Amniotic stem cell (primary cell): ENCODE data around the gene GOLGA3.
"Not testable (repeated sequence)": the region's sequence is repeated elsewhere in the genome, so short reads cannot be mapped to it uniquely, and the experiment has no call there.

Experiments
- DNase-seq: peaks from one replicate; lab custom pipeline; 2025; lab: John Stamatoyannopoulos, UW

The GOLGA3 gene

DNA sequence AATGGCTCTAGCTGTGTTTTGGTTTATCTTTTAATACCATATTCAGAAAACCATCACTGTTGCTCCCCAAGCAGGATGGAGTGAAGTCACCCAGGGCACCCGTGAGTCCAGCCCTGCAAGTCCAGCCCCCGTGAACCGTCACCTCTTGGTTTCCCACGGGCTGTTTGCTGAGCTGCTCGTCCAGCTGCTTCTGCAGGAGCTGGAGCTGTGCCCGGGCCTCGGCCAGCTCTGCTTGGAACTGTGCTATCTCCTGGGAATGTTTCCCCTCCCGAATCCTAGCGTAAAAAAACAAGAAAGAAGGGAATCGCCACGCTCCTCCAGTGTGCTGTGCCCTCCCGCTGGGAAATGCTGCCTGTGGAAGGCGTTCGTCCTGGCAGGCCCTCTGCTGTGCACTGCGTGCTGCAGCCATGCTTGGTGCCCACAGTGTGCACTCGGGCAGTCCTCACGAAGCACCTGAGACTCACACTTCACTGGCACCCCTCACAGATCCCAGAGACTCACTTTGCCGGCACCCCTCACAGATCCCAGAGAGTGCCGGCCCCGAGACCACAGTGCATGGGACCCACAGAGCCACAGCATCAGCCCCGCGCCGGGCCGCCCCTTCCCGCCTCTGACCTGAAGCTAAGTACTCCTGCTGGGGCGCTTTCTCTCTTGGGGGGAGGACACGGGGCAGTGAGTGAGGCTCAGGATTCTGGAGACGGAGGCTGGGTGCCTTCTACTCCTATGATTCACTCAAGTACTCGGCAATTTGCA is 51.7 kb downstream of the GOLGA3 start:
- DNase-seq, result no peak

DNA sequence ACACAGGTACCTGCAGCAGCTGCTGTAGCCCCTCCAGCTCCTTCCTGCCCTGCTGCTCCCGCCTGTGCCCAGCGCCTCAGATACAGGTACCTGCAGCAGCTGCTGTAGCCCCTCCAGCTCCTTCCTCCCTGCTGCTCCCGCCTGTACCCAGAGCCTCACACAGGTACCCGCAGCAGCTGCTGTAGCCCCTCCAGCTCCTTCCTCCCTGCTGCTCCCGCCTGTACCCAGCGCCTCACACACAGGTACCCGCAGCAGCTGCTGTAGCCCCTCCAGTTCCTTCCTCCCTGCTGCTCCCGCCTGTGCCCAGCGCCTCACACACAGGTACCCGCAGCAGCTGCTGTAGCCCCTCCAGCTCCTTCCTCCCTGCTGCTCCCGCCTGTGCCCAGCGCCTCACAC is 52.4 kb downstream of the GOLGA3 start:
- DNase-seq, result not testable (repeated sequence)

DNA sequence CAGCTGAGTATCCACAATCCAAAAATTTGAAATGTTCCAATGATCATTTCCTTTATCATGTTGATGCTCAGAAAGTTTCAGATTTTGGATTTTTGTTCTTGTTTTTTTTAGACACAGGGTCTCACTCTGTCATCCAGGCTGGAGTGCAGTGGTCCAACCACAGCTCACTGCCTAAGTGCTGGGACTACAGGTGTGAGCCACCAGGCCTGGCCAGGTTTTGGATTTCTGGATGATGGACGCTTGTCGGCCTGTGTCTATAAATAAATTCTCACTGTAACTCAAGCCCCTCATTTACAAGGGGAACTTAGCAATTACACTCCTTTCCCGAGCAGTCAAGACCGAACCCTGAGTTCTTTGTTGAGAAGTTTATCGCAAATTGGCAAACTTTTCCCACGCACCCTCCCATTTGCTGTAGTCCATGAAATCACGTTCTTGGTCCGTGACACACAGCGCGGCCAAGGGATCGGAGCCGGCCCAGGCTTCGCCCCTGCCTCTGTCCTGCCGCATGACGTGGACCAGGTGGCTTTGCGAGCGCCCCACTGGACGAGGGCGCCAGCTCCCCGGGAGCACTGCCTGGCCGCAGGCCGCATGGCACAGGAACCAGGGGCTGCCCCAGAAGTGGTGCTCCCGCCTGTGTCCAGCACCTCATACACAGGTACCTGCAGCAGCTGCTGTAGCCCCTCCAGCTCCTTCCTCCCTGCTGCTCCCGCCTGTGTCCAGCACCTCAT is 53.0 kb downstream of the GOLGA3 start:
- DNase-seq, result no peak

DNA sequence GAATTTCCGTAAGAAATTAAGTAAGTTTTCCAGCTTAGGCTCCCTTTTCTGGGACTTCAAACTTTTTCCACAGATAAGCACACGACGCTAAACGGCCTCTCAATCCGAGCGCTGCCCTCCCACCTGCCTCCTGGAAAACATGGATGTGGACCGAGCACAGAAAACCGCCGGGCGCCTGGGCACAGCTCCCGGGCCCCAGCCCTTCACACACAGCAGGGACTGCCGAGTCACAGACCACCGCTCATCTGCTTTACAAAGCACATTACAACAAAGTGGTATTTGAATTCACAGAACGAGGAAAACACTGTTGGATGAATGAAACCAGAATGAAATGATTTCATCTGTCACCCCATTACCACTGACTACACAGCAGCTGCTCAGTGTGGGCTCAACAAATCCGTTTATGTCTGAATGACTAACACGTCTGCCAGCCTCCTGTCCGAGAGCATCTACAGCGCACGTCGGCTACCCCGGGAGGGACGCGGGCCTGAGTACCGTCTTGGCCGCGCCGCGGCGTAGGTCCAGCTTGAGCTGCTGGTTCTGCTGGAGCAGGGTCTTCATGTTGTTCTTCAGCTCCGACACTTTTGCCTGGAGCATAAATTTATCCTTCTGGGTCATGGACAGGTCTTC is 53.9 kb downstream of the GOLGA3 start:
- DNase-seq, result no peak

DNA sequence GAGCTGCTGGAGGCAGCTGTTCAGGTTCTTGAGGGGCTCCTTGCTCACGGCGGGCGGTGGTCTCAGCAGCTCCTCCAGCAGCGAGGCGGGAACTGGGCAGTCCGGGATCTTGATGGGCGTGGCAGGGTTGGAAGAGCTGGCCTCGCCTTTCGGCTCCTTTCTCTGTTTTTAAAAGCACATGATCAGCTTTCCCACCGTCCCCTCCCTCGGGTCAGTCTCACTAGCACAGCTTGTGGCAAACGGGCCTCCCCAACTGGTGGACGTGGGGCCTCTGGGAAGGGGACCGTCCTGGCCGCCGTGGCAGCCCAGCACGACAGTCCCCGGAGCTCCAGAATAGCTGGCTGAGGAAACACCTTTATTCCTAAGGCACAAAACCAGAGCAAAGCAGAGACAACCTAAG is 54.5 kb downstream of the GOLGA3 start:
- DNase-seq, result no peak

DNA sequence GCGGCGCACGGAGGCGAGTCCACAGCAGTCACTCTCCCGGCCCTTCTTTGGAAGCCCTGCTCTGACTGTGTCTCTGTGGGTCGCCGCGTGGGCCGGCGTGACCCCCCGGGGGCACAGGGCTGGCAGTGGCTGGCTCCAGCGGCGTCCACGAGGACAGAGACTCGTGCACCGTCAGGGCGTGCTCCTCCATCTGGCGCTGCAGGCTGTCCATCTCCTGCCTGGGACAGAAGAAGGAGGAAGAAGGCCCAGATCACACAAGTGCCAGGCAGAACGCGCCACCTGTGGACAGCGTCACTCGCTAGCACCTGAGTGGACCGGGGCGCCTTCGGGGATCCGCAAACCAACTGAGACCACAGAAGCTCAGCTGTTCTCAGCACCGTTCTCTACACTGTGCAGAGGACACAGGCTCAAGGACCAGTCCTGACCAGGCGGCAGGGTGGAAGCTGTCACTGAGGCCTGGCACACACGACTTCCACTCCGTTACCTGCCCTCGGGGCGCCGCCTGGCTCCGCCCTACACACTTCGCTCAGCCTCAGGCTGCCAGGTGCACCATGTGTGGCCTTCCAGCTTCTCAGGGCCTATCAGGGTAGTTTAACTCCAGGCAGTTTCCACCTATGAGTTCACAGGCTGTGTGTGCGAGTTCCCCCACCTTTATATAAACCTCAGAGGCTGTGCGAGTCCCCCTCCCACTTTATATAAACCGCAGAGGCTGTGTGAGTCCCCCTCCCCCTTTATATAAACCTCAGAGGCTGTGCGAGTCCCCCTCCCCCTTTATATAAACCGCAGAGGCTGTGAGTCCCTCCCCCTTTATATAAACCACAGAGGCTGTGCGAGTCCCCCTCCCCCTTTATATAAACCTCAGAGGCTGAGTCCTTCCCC is 55.4 kb downstream of the GOLGA3 start:
- no peak for DNase-seq

DNA sequence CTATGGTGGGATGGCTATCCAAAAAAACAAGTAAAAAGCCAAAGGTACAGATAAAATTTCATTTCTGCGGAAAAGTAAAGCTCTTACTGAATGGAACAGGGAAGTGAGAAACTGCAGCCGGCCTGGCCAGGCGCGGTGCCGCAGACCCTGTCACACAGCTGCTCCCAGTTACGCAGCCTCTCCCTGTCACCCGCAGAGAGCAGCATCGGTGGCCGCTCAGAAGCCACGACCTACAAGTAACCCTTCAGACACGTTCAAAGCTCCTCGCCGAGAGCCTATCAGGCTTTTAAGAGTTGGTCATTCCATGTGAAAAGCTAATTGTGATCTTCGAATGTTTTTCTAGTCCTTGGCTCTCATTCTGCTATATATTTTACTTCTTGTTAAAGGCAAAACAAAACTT is 56.1 kb downstream of the GOLGA3 start:
- no peak for DNase-seq

DNA sequence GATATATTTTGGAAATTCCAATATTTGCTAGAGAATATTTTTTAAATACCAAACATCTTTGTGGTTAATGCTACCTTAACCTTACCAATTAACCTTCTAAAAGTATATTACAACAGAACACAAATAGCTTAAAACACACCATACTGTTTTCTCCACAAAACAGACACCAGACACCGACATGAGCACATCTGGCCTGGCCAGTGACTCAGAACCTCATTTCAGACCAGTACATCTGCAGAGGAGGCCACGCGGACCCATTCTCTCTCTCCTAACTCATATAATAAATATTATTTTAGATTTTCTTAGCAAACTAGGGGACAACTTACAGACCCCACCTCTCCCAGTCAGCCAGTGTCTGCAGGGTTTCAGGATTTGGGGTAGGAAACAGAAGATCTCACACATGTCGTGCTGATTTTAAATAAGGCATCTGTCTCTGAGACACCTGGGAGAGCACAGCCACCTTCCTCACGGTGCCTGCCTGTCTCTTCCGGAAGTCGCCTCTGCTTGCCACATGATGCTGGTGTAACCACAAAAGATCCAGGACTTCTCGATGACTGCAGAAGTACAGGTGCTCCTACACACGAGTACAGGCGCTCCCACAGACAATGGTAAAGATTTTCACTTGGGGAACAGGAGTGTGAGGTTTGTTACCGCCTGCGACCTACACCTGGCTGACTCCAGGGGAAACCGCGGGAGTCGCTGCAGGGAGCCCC is 57.4 kb downstream of the GOLGA3 start:
- no peak for DNase-seq

DNA sequence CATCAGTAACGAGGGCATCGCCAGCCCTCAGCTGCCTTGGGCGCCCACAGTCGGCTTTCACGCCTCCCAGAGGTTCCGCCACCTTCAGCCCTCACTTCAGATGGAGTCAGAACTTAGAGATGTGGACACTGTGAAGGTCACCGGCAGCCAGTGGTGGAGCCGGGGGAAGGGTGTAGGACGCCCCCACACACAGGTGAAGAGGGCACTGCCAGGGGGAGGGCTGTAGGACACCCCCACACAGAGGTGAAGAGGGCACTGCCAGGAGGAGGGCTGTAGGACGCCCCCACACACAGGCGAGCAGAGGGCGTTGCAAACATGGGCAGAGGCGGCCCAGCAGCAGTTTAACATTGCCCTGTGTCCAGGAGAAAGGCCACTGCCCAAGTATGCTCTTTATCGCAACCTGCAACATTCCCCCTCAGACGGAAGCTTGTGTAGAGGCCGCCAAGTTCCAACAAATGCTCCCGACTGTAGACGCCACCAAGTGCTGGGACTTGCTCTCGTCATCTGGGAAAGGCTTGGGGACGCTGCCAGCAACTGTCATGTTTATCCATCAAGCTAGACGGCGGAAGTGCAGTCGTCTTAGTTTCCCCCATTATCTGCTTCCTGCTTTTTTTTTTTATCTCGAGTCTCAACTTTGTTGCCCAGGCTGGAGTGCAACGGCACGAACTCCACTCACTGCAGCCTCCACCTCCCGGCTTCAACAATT is 62.1 kb downstream of the GOLGA3 start:
- no peak for DNase-seq

DNA sequence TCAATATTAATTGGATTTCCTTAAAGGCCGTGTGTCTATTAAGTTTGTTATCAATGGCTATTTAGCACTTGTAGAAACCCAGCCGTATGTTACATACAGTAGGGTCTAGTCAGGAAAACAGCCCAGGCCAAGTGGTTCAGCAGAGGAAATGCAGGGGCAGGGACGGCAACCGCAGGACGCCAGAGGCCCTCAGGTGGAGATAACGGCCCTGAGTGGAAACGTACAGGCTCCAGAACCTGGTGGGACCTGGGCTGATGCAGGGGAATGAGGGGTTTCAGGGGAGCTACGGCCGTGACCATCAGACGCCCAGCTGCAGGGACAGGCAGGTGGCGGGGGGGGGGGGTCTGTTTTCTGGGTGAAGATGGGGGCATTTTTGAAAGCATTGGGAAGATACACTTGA is 63.3 kb downstream of the GOLGA3 start:
- DNase-seq, result no peak

DNA sequence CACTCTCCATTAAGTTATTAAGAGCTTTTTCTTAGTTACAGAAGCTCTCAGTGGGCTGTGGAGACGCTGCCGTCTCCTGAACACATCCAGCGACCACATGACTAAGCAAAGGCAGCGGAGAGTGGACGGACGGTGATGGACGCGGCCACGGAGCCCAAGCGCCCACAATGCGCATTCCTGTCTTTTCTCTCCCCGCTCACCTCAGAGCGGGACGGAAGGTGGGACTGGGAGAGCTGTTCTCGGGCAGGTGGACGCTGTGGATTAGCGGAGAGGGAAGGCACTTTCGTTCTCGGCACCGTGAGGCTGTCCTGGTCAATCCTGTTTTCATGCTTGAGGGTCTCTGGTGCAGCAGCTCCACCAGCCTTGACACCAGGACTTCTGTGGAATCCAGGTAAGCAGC is 64.4 kb downstream of the GOLGA3 start:
- DNase-seq, result no peak

DNA sequence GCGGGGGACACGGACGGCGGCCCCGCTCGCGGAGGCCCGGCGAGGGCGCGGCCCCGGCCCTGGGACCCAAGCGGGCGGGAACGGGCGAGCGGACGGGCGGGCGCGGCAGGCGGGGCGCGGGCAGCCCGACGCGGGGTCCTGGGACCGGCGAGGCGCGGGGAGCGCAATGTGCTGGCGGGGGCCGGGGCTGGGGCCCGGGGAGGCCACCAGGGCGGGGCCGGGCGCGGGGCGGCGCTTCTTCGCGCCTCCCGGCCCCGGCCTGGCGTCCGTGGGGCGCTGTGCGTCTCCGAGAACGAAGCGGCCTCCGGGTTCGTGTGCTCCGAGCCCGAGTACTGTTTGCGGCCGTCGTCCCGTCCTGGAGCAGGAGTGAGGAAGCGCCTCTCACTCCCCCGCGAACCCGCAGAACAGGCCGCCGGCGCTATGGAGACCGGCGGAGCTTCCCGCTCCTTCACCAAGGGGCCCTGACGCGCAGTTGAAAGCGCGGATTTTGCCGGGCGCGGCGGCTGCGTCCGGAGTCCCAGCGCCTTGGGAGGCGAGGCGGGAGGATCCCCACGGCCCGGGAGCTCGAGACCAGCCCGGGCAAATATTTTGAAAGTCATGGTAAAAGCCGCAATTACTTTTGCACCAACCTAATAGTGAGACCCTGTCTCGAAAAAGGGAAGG is 66.6 kb downstream of the GOLGA3 start:
- DNase-seq, result peak; percentile 81

DNA sequence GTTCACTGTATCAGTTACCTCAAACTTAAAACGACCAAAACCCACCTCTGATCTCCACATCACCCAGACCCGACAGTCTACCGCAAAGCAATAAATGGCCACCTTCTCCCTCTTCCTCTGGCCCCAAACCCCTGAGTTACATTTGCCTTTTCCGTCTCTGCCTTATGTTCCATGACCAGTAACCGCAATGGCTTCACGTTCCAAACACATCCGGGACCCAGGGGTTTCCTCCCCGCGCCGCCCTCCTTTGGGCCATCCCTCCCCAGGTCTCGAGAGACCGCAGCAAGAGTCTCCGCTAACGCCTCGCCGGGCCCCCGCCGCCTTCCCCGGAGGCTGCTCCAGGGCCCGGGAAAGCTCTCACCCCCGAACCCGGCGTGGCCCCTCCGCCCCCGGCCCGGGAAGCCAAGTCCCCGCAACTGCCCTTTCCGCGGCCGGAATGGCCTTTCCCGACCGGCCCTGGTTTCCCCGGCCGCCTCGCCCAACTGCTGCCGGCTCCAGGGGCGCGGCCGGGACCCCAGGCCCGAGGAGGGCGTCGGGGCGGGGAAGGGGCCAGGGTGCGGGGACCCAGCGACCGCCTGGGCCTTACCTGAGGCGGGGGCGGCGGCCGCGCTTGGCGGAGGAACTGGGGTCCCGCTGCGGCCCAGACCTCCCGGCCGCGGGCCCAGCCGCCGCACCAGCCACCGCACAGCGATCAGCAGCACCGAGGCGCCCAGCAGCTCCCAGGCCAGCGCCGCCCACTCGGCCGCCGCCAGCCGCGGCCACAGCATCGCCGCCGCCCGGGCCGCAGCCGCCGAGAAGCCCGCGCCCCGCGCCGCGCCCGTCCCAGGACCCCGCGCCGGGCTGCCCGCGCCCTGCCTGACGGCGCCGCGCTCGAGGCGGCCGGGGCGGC is 67.4 kb downstream of the GOLGA3 start, which contains the start of gene ANKLE2:
TSS of gene ANKLE2 (minus strand) at position 801 of the 889 bp plus-strand sequence. CDS start at position 767, 34 bp downstream.
- peak; percentile 29 for DNase-seq

DNA sequence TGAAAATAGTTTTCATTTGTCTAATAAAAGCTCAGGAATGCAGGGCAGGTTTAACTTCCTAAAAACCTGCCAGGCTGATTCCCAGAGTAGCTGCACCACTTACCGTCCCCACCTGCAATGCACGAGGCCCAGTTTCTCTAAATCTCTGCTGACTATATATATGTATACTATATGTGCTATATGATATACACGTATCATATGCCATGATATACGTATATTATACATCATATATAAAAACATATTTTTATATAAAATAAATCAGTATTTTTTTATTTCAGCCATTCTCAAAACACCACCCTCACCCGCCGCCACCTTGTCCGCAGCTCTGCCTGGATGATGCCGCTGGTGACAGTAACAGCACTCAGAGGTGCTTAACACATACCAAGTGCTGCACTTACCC is 69.3 kb downstream of the GOLGA3 start:
- DNase-seq, result no peak

DNA sequence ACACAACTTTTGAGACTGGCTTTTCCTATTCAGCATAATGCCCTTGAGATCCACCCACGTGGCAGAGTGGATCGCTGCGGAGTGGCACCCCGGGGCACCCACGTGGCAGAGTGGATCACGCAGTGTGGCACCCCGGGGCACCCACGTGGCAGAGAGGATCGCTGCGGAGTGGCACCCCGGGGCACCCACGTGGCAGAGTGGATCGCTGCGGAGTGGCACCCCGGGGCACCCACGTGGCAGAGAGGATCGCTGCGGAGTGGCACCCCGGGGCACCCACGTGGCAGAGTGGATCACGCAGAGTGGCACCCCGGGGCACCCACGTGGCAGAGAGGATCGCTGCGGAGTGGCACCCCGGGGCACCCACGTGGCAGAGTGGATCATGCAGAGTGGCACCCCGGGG is 69.8 kb downstream of the GOLGA3 start:
- DNase-seq, result not testable (repeated sequence)

DNA sequence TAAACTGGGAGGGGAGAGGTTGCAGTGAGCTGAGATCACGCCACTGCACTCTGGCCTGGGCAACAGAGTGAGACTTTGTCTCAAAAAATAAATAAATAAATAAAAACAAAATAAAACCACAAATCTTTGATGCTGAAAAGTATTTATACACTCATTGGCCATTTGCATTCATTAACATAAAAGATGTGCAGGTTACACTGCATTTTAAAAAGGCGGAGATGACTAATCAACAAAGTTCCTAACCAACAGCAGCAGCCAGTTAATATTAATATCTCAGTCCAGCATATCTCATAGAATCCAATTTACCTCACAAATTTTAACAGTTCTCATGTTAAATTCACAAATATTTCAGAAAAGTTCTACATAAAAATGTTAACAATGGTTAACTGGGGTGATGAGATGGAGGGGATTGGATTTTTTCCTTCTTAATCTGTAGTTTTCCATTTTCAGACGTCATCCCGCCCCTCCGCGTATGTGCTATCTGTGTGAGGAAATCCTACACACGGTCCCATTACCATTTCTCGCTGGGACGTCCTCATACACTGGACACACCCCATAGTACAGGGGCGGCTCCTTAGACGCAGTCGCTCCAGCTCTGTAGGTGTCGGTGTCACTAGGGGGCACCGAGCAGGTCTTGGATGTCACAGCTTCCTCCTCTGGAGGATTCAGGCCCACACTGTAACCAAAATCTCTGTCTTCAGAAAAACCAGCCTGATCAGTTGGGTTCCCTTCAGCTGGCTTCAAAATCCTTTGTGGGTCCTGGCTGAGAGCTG is 74.3 kb downstream of the GOLGA3 start:
- no peak for DNase-seq

DNA sequence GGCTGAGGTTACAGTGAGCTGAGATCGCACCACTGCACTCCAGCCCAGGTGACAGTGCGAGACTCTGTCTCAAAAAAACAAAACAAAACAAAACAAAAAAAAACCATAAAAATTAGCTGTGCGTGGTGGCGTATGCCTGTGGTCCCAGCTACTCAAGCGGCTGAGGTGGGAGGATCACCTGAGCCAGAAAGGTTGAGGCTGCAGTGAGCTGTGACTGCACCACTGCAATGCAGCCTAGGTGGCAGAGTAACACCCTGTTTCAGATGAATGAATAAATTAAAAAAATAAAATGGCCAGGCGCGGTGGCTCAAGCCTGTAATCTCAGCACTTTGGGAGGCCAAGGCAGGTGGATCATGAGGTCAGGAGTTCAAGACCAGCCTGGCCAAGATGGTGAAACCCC is 75.0 kb downstream of the GOLGA3 start:
- not testable (repeated sequence) for DNase-seq

DNA sequence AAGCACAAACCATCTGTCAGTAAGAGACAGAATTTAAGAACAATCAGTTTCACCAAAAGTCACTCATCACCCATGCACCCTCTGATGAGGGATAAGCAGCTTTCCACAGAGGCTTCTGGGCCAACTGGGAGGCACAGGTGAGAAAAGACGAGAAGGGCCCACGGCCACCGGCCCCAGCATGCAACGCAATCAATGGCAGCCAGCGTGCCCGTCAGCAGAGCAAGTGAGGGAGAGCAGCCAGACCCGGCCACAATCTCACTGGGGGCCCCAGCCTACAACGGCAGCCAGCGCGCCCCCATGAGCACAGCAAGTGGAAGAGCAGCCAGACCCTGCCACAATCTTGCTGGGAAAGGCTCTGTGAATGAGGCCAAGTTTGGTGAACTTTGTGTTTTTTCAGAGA is 80.3 kb downstream of the GOLGA3 start:
- DNase-seq, result no peak
